ENCODE results near the gene SSPN. TPM values are rescaled to one million over a fixed set of nuclear protein-coding genes. Genes with fewer than 3 reads are reported as not detected.

Gene SSPN
- total RNA-seq, 4 donors from 2014 or later: 0.99 to 11.3 (median 3.1) TPM

GRCh38 chr12:26193539-26193938 lies 1.8 kb upstream of the SSPN start:
- DNase-seq: no peak
- peaks cover 0 to 4% (median 0%) of the 10 kb centered on the region in 3 donors for H3K9me3 ChIP-seq
- TF ChIP-seq POLR2A (IDR thresholded peaks at IDR 0.05) (no peak), CTCF (IDR thresholded peaks at IDR 0.05) (no peak)
- peaks cover 0 to 42% (median 16%) of the 10 kb centered on the region in 3 donors for H3K4me1 ChIP-seq
- WGBS, 2 donors: 86 to 88% methylated on average over 1 of the region's 1 CpG
- intact Hi-C loops (cut with DNase I): no loop called here
- H3K27me3 ChIP-seq: peaks cover 0 to 15% (median 0%) of the 10 kb centered on the region in 4 donors
- H3K27ac ChIP-seq: no peak overlapping the region
- no peak overlapping the region for H3K4me3 ChIP-seq
- no peaks in the 10 kb centered on the region for H3K36me3 ChIP-seq

GRCh38 chr12:26195641-26196420 lies 458 bp downstream of the SSPN start:
- Histone ChIP-seq H3K9me3 (no peaks in the 10 kb centered on the region), H3K4me1 (peaks cover 0 to 46% (median 22%) of the 10 kb centered on the region in 3 donors), H3K27ac (peak overlapping the region; percentile 73 to 92 (median 86)), H3K4me3 (peak overlapping the region; percentile 47 to 78 (median 60)), H3K27me3 (peaks cover 0 to 19% (median 0%) of the 10 kb centered on the region in 4 donors), H3K36me3 (no peaks in the 10 kb centered on the region)
- 0 to 4% methylated on average over 7 to 15 of the region's 45 CpGs for WGBS, 2 donors
- no peak for TF ChIP-seq CTCF (IDR thresholded peaks at IDR 0.05)
- TF ChIP-seq POLR2A (IDR thresholded peaks at IDR 0.05): peak in 1 of 4 donors; percentile 8
- intact Hi-C loops (cut with DNase I): no loop called here
- no peak for DNase-seq

DNA sequence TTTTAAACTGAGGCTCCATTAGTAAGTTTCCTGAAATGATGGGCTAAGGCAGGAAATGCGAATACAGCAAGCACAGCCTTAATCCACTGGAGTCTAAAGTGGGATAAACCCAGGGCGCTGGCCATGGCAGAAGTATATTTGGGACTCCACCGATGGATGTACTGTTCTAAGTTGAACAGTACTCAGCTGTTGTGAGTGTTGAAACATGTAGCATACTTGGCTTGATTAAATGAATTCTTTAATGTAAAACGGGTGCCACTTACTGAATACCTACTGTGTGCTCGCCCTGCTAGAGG lies 996 bp downstream of the SSPN start:
- TF ChIP-seq POLR2A (IDR thresholded peaks at IDR 0.05) (no peak), CTCF (IDR thresholded peaks at IDR 0.05) (no peak)
- DNase-seq: no peak
- Histone ChIP-seq H3K4me3 (peak overlapping the region; percentile 47 to 78 (median 60)), H3K9me3 (no peaks in the 10 kb centered on the region), H3K36me3 (no peaks in the 10 kb centered on the region), H3K27me3 (peaks cover 0 to 19% (median 0%) of the 10 kb centered on the region in 4 donors), H3K27ac (peak overlapping the region; percentile 73 to 92 (median 86)), H3K4me1 (peaks cover 0 to 46% (median 22%) of the 10 kb centered on the region in 3 donors)
- 20 to 37% methylated on average over 5 of the region's 5 CpGs for WGBS, 2 donors
- intact Hi-C loops (cut with DNase I): no loop called here

- no peak for DNase-seq
- peaks cover 0 to 19% (median 0%) of the 10 kb centered on the region in 4 donors for H3K27me3 ChIP-seq
- intact Hi-C loops (cut with DNase I): no loop called here
- TF ChIP-seq POLR2A (IDR thresholded peaks at IDR 0.05) (no peak), CTCF (IDR thresholded peaks at IDR 0.05) (no peak)
- no peaks in the 10 kb centered on the region for H3K9me3 ChIP-seq
- no peaks in the 10 kb centered on the region for H3K36me3 ChIP-seq
- 54 to 87% methylated on average over 2 to 3 of the region's 3 CpGs for whole genome bisulfite sequencing, 2 donors
- peak overlapping the region in 3 of 4 donors; percentile 57 to 90 (median 83) for H3K27ac ChIP-seq
- no peak overlapping the region for H3K4me3 ChIP-seq
- H3K4me1 ChIP-seq: peaks cover 0 to 46% (median 22%) of the 10 kb centered on the region in 3 donors
Observed at GRCh38 chr12:26197832-26198231, 2.5 kb downstream of the SSPN start.

- peaks cover 0 to 19% (median 0%) of the 10 kb centered on the region in 4 donors for H3K27me3 ChIP-seq
- peak overlapping the region in 3 of 4 donors; percentile 3 to 57 (median 36) for H3K27ac ChIP-seq
- no peak overlapping the region for H3K4me3 ChIP-seq
- no peaks in the 10 kb centered on the region for H3K9me3 ChIP-seq
- DNase-seq: no peak
- H3K4me1 ChIP-seq: peaks cover 0 to 46% (median 22%) of the 10 kb centered on the region in 3 donors
- TF ChIP-seq CTCF (IDR thresholded peaks at IDR 0.05) (no peak), POLR2A (IDR thresholded peaks at IDR 0.05) (no peak)
- no peaks in the 10 kb centered on the region for H3K36me3 ChIP-seq
- 19 to 43% methylated on average over 4 of the region's 4 CpGs for WGBS, 2 donors
- intact Hi-C loops (cut with DNase I): no loop called here
Observed at GRCh38 chr12:26198742-26199141, 3.4 kb downstream of the SSPN start.

All from esophagus squamous epithelium (tissue), 5 donors.